Type B pancreatic cell (in vitro differentiated cells): Measurements from ENCODE around the gene GRIA1. TPM values are rescaled to one million over a fixed set of nuclear protein-coding genes. Genes with fewer than 3 reads are reported as not detected.

Experiments used
- DNase-seq: peaks from one replicate; pipeline ENCODE4 v3.0.0; 2021; ENCODE audit warnings: mixed read lengths; ENCODE audit not compliant: unreplicated experiment; ENCODE audit errors: extremely low spot score
- H3K27ac Mint-ChIP-seq: 2 replicates; pipeline ENCODE4 v1.8.0; 2021; ENCODE audit warnings: mild to moderate bottlenecking, mixed read lengths
- H3K27me3 Mint-ChIP-seq: 2 replicates; pipeline ENCODE4 v1.8.0; 2021; ENCODE audit warnings: mixed read lengths
- H3K36me3 Mint-ChIP-seq: 2 replicates; pipeline ENCODE4 v1.8.0; 2021; ENCODE audit warnings: mixed read lengths
- H3K4me1 Mint-ChIP-seq: one replicate; pipeline ENCODE4 v1.8.0; 2021; ENCODE audit warnings: mixed read lengths; ENCODE audit not compliant: unreplicated experiment
- H3K4me3 Mint-ChIP-seq: 2 replicates; pipeline ENCODE4 v1.8.0; 2021; ENCODE audit warnings: mild to moderate bottlenecking, mixed read lengths
- H3K9me3 Mint-ChIP-seq: 2 replicates; pipeline ENCODE4 v1.8.0; 2021; ENCODE audit warnings: mixed read lengths
- total RNA-seq: library from RNA; stranded (reverse); gene quantifications from 2 replicates; pipeline ENCODE4 v1.2.1, GENCODE V29; 2021; ENCODE audit warnings: low replicate concordance
- TF ChIP-seq, protein P1 (sequence below): fragments of 200-600 bp; sonication (generic); conservative IDR thresholded peaks from 2 replicates; pipeline ENCODE4 v1.5.0; 2021; ENCODE audit warnings: antibody characterized with exemption, mild to moderate bottlenecking

Gene GRIA1
- total RNA-seq, 1 donor from 2014 or later: 18.0 TPM

- no peak for DNase-seq
- Mint-ChIP-seq H3K9me3 (peaks cover 6% of the 10 kb centered on the region), H3K4me3 (no peak overlapping the region), H3K4me1 (peaks cover 11% of the 10 kb centered on the region), H3K36me3 (no peaks in the 10 kb centered on the region), H3K27ac (no peak overlapping the region), H3K27me3 (peaks cover 17% of the 10 kb centered on the region)
- TF ChIP-seq, protein P1, sequence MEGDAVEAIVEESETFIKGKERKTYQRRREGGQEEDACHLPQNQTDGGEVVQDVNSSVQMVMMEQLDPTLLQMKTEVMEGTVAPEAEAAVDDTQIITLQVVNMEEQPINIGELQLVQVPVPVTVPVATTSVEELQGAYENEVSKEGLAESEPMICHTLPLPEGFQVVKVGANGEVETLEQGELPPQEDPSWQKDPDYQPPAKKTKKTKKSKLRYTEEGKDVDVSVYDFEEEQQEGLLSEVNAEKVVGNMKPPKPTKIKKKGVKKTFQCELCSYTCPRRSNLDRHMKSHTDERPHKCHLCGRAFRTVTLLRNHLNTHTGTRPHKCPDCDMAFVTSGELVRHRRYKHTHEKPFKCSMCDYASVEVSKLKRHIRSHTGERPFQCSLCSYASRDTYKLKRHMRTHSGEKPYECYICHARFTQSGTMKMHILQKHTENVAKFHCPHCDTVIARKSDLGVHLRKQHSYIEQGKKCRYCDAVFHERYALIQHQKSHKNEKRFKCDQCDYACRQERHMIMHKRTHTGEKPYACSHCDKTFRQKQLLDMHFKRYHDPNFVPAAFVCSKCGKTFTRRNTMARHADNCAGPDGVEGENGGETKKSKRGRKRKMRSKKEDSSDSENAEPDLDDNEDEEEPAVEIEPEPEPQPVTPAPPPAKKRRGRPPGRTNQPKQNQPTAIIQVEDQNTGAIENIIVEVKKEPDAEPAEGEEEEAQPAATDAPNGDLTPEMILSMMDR: no peak
Observed at GRCh38 chr5:153782589-153783361, 292.3 kb downstream of the GRIA1 start.

DNA sequence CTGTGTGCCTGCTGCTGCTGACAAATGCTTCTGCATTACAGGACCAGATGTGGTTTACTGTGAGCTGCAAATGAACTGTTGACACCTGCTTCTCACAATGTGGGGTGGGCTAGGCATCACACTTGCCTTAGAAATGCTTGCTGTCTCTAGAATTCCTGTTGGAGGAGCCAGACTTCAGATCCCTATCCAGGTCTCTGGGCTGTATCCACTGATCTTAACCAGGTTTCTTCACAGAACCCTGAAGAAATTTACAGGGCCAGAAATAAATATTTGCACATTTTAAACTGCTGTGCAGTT lies 292.8 kb downstream of the GRIA1 start:
- H3K27me3 Mint-ChIP-seq: peaks cover 19% of the 10 kb centered on the region
- DNase-seq: no peak
- TF ChIP-seq, protein P1: no peak
- no peaks in the 10 kb centered on the region for H3K36me3 Mint-ChIP-seq
- no peak overlapping the region for H3K4me3 Mint-ChIP-seq
- peaks cover 6% of the 10 kb centered on the region for H3K9me3 Mint-ChIP-seq
- peaks cover 9% of the 10 kb centered on the region for H3K4me1 Mint-ChIP-seq
- H3K27ac Mint-ChIP-seq: no peak overlapping the region

DNA sequence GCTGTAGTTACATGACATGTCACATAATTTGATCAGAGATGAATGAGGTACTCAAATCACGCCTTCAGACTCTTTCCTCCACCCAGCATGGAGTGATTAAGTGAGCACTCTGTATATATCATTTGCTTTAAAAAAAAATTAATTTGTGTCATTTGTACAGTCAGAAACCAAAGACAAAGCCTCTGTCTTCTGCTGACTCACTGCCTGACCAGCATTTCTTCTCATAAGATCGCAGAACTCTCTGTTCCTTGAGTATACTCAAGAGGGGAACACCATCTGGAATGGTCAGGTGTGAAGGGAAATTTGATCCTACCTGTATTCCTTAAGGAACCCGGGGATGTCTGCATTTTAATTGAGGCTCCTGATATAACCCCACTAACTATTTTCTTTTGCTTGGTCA lies 293.8 kb downstream of the GRIA1 start:
- Mint-ChIP-seq H3K9me3 (peaks cover 6% of the 10 kb centered on the region), H3K27me3 (peaks cover 22% of the 10 kb centered on the region), H3K36me3 (no peaks in the 10 kb centered on the region), H3K4me1 (peaks cover 9% of the 10 kb centered on the region), H3K27ac (no peak overlapping the region), H3K4me3 (no peak overlapping the region)
- DNase-seq: no peak
- TF ChIP-seq, protein P1: no peak

DNA sequence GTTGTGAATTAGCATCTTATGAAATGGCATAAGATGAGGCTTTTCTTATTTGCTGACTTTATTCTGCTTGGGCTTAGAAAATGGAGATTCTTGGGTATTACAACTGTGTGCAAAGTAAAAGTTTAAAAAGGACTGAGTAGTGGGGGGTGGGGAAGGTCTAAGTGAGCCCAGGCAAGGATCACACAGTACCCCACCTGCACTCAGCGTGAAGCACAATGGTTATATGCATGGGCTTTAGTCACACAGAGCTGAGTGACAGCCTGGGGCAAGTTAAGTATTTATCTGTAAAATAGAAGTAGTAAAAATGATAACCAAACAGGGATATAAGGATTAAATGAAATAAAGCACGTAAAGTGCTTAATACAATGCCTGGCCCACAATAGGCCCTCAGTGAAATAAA lies 300.9 kb downstream of the GRIA1 start:
- H3K4me1 Mint-ChIP-seq: peaks cover 2% of the 10 kb centered on the region
- no peak overlapping the region for H3K4me3 Mint-ChIP-seq
- no peak for DNase-seq
- TF ChIP-seq, protein P1: no peak
- no peak overlapping the region for H3K27ac Mint-ChIP-seq
- H3K27me3 Mint-ChIP-seq: peaks cover 12% of the 10 kb centered on the region
- H3K9me3 Mint-ChIP-seq: peaks cover 1% of the 10 kb centered on the region
- H3K36me3 Mint-ChIP-seq: no peaks in the 10 kb centered on the region

- no peaks in the 10 kb centered on the region for H3K36me3 Mint-ChIP-seq
- TF ChIP-seq, protein P1: no peak
- H3K27ac Mint-ChIP-seq: no peak overlapping the region
- no peaks in the 10 kb centered on the region for H3K4me1 Mint-ChIP-seq
- H3K9me3 Mint-ChIP-seq: no peaks in the 10 kb centered on the region
- H3K4me3 Mint-ChIP-seq: no peak overlapping the region
- no peak for DNase-seq
- H3K27me3 Mint-ChIP-seq: peaks cover 7% of the 10 kb centered on the region
Observed at GRCh38 chr5:153792305-153792704, 301.8 kb downstream of the GRIA1 start.

GRCh38 chr5:153793699-153794098 lies 303.2 kb downstream of the GRIA1 start:
- no peak for DNase-seq
- Mint-ChIP-seq H3K27ac (no peak overlapping the region), H3K9me3 (no peaks in the 10 kb centered on the region), H3K36me3 (no peaks in the 10 kb centered on the region), H3K27me3 (no peaks in the 10 kb centered on the region), H3K4me3 (no peak overlapping the region), H3K4me1 (no peaks in the 10 kb centered on the region)
- TF ChIP-seq, protein P1: no peak
